ENCODE results near the gene SYNE3.

The SYNE3 gene

GRCh38 chr14:95533822-95534221, 17.4 kb upstream of the SYNE3 start:
- Histone ChIP-seq H3K27ac (replicated peaks) (peak overlapping the region; percentile 98), H3K27me3 (ENCODE audit: insufficient read depth, poor library complexity, severe bottlenecking) (no peaks in the 10 kb centered on the region), H3K4me3 (replicated peaks; ENCODE audit: insufficient read depth, low read length) (peak overlapping the region; percentile 85)
- TF ChIP-seq POLR2AphosphoS5 (IDR thresholded peaks at IDR 0.05; ENCODE audit: low read depth) (no peak), REST (IDR thresholded peaks at IDR 0.05; ENCODE audit: insufficient replicate concordance, low read depth) (no peak), CTCF (IDR thresholded peaks at IDR 0.05; ENCODE audit: insufficient read depth, low read length) (no peak), SPI1 (IDR thresholded peaks at IDR 0.05; ENCODE audit: borderline replicate concordance, low read depth) (no peak), GABPA (IDR thresholded peaks at IDR 0.05; ENCODE audit: low read depth) (no peak)
- peak in 1 of 2 experiments; percentile 29 for DNase-seq (ENCODE audit: low read depth in 1 of 2, low spot score in 1 of 2)

- peak overlapping the region; percentile 85 for H3K4me3 ChIP-seq (replicated peaks; ENCODE audit: insufficient read depth, low read length)
- DNase-seq (ENCODE audit: low read depth in 1 of 2, low spot score in 1 of 2), result peak in 1 of 2 experiments; percentile 60
- 0 out of 2 replicates have a peak, but pooled peaks have one; percentile 51 for TF ChIP-seq POLR2AphosphoS5 (IDR thresholded peaks at IDR 0.05; ENCODE audit: low read depth)
- TF ChIP-seq REST (IDR thresholded peaks at IDR 0.05; ENCODE audit: insufficient replicate concordance, low read depth), result no peak
- TF ChIP-seq CTCF (IDR thresholded peaks at IDR 0.05; ENCODE audit: insufficient read depth, low read length), result no peak
- peak overlapping the region; percentile 98 for H3K27ac ChIP-seq (replicated peaks)
- H3K27me3 ChIP-seq (ENCODE audit: insufficient read depth, poor library complexity, severe bottlenecking), result no peaks in the 10 kb centered on the region
Observed at GRCh38 chr14:95533391-95533821, 17.0 kb upstream of the SYNE3 start.

- H3K27ac ChIP-seq (replicated peaks), result peak overlapping the region; percentile 98
- H3K4me3 ChIP-seq (replicated peaks; ENCODE audit: insufficient read depth, low read length), result peak overlapping the region; percentile 85
- no peaks in the 10 kb centered on the region for H3K27me3 ChIP-seq (ENCODE audit: insufficient read depth, poor library complexity, severe bottlenecking)
- DNase-seq (ENCODE audit: low read depth in 1 of 2, low spot score in 1 of 2), result no peak
- TF ChIP-seq REST (IDR thresholded peaks at IDR 0.05; ENCODE audit: insufficient replicate concordance, low read depth) (no peak), GABPA (IDR thresholded peaks at IDR 0.05; ENCODE audit: low read depth) (no peak), SPI1 (IDR thresholded peaks at IDR 0.05; ENCODE audit: borderline replicate concordance, low read depth) (no peak), CTCF (IDR thresholded peaks at IDR 0.05; ENCODE audit: insufficient read depth, low read length) (no peak), POLR2AphosphoS5 (IDR thresholded peaks at IDR 0.05; ENCODE audit: low read depth) (no peak)
Observed at GRCh38 chr14:95531969-95532368, 15.5 kb upstream of the SYNE3 start.

Measured in HL-60 (cell line).